PC-9 (cell line): Measurements from ENCODE around the gene TRIO. TPM values are rescaled to one million over a fixed set of nuclear protein-coding genes. Genes with fewer than 3 reads are reported as not detected.

Source experiments
- BruUV-seq: library from RNA; stranded (reverse); fragments of 400-500 nt; replicated peaks from 2 replicates; lab custom pipeline; 2021; lab: Mats Ljungman, UMichigan
- CTCF ChIA-PET: fragments of 300-600 bp; sonication (Branson Sonifier 250); formaldehyde crosslinking; loops from one replicate; lab custom pipeline; 2022; ENCODE audit warnings: antibody characterized with exemption; lab: Charles Lee
- POLR2A ChIA-PET: fragments of 300-600 bp; sonication (Branson Sonifier 250); formaldehyde crosslinking; loops from one replicate; lab custom pipeline; 2022; ENCODE audit warnings: antibody characterized with exemption; ENCODE audit not compliant: unreplicated experiment; lab: Charles Lee
- DNase-seq, 2 experiments: peaks; one replicate each; pipeline versions ENCODE4 v3.0.0 to v3.0.0-alpha.2; 2015 to 2022; ENCODE audit warnings: mixed read lengths in 1 of 2
- H2AFZ ChIP-seq: fragments of 200-600 bp; sonication (generic); 2 replicates; pipeline ENCODE4 v1.8.1; 2017; ENCODE audit warnings: antibody characterized with exemption
- H3F3A ChIP-seq: fragments of 200-600 bp; sonication (generic); 2 replicates; pipeline ENCODE4 v1.8.1; 2017; ENCODE audit warnings: antibody characterized with exemption, mild to moderate bottlenecking, low read depth; ENCODE audit not compliant: insufficient read depth
- H3K27ac ChIP-seq: fragments of 200-600 bp; sonication (generic); 2 replicates; pipeline ENCODE4 v1.6.1; 2016; ENCODE audit warnings: mixed run types
- H3K27me3 ChIP-seq: fragments of 200-600 bp; sonication (generic); 2 replicates; pipeline ENCODE4 v1.6.1; 2016; ENCODE audit warnings: low read depth, mixed run types; ENCODE audit not compliant: insufficient read depth
- H3K36me3 ChIP-seq: fragments of 200-600 bp; sonication (generic); 2 replicates; pipeline ENCODE4 v1.6.1; 2016; ENCODE audit warnings: low read depth, mixed run types
- H3K4me1 ChIP-seq: fragments of 200-600 bp; sonication (generic); replicated peaks from 2 replicates; pipeline ENCODE4 v1.6.1; 2016; ENCODE audit warnings: mixed run types; ENCODE audit not compliant: insufficient read depth
- H3K4me2 ChIP-seq: fragments of 200-600 bp; sonication (generic); 2 replicates; pipeline ENCODE4 v1.6.1; 2017; ENCODE audit warnings: mixed run types
- H3K4me3 ChIP-seq: fragments of 200-600 bp; sonication (generic); 2 replicates; pipeline ENCODE4 v1.6.1; 2016; ENCODE audit warnings: mixed run types
- H3K79me2 ChIP-seq: fragments of 200-600 bp; sonication (generic); 2 replicates; pipeline ENCODE4 v1.6.1; 2017; ENCODE audit warnings: low read depth, mixed run types
- H3K9me2 ChIP-seq: fragments of 200-600 bp; sonication (generic); 2 replicates; pipeline ENCODE4 v1.8.1; 2017; ENCODE audit warnings: mild to moderate bottlenecking; ENCODE audit not compliant: insufficient read depth
- H3K9me3 ChIP-seq: fragments of 200-600 bp; sonication (generic); 2 replicates; pipeline ENCODE4 v1.8.1; 2016; ENCODE audit warnings: low read depth; ENCODE audit not compliant: insufficient read depth
- H4K20me1 ChIP-seq: fragments of 200-600 bp; sonication (generic); 2 replicates; pipeline ENCODE4 v1.8.1; 2017; ENCODE audit not compliant: insufficient read depth
- EZH2 ChIP-seq: fragments of 200-600 bp; sonication (generic); IDR thresholded peaks from 2 replicates; pipeline ENCODE4 v1.8.0; 2017; ENCODE audit warnings: antibody characterized with exemption, low read depth
- intact Hi-C: fragments of 100-400 bp; cut with micrococcal nuclease; formaldehyde crosslinking; loops from one replicate; pipeline ENCODE4 v1.10.0; 2022; ENCODE audit not compliant: unreplicated experiment
- total RNA-seq: library from RNA; stranded (reverse); gene quantifications from 2 replicates; pipeline ENCODE4 v1.2.3, GENCODE V29; 2021
- TF ChIP-seq, protein P1 (sequence below): fragments of 200-600 bp; sonication (generic); conservative IDR thresholded peaks from 2 replicates; pipeline ENCODE4 v1.6.1; 2017; ENCODE audit warnings: mixed run types, antibody characterized with exemption, mild to moderate bottlenecking, moderate library complexity

TRIO gene
- total RNA-seq, 1 experiment from 2014 or later: 596 TPM

DNA sequence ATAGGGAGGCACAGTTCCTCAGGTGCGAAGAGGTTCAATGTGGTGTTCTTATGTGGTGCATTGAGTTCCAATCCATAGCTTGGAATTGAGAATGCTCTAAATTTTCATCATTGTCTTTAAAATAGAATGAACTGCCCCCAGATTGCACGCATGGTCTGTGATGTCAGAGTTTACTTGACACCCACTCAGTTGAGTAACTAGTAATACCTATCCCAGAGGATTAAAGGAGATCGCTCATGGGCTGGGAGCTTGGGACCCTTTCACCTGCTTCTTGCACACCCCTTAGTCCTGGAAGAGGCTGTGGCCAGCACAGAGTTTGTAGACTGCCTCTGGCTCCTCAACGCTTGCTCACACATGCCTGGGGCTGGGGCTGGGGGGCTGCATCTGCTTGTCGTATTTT, 343.3 kb downstream of the TRIO start:
- ChIA-PET CTCF (no interaction called here), POLR2A (no interaction called here)
- no peak overlapping the region for H3K27ac ChIP-seq
- DNase-seq: no peak
- no peak overlapping the region for H3K4me3 ChIP-seq
- no peak overlapping the region for H2AFZ ChIP-seq
- no peaks in the 10 kb centered on the region for H3K9me3 ChIP-seq
- no peaks in the 10 kb centered on the region for H3K27me3 ChIP-seq
- intact Hi-C loops: loop anchor here (5.0 kb wide), 1 partner anchor 176 kb away; the partner anchor contains the start of gene OTULIN
- no TSS peak for BruUV-seq
- peaks cover 9% of the 10 kb centered on the region for H3F3A ChIP-seq
- H4K20me1 ChIP-seq: no peaks in the 10 kb centered on the region
- H3K36me3 ChIP-seq: peaks cover 23% of the 10 kb centered on the region
- no peak for TF ChIP-seq EZH2
- TF ChIP-seq, protein P1, sequence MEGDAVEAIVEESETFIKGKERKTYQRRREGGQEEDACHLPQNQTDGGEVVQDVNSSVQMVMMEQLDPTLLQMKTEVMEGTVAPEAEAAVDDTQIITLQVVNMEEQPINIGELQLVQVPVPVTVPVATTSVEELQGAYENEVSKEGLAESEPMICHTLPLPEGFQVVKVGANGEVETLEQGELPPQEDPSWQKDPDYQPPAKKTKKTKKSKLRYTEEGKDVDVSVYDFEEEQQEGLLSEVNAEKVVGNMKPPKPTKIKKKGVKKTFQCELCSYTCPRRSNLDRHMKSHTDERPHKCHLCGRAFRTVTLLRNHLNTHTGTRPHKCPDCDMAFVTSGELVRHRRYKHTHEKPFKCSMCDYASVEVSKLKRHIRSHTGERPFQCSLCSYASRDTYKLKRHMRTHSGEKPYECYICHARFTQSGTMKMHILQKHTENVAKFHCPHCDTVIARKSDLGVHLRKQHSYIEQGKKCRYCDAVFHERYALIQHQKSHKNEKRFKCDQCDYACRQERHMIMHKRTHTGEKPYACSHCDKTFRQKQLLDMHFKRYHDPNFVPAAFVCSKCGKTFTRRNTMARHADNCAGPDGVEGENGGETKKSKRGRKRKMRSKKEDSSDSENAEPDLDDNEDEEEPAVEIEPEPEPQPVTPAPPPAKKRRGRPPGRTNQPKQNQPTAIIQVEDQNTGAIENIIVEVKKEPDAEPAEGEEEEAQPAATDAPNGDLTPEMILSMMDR: no peak
- no peak overlapping the region for H3K4me2 ChIP-seq
- H3K9me2 ChIP-seq: no peaks in the 10 kb centered on the region
- no peaks in the 10 kb centered on the region for H3K79me2 ChIP-seq
- no peaks in the 10 kb centered on the region for H3K4me1 ChIP-seq

DNA sequence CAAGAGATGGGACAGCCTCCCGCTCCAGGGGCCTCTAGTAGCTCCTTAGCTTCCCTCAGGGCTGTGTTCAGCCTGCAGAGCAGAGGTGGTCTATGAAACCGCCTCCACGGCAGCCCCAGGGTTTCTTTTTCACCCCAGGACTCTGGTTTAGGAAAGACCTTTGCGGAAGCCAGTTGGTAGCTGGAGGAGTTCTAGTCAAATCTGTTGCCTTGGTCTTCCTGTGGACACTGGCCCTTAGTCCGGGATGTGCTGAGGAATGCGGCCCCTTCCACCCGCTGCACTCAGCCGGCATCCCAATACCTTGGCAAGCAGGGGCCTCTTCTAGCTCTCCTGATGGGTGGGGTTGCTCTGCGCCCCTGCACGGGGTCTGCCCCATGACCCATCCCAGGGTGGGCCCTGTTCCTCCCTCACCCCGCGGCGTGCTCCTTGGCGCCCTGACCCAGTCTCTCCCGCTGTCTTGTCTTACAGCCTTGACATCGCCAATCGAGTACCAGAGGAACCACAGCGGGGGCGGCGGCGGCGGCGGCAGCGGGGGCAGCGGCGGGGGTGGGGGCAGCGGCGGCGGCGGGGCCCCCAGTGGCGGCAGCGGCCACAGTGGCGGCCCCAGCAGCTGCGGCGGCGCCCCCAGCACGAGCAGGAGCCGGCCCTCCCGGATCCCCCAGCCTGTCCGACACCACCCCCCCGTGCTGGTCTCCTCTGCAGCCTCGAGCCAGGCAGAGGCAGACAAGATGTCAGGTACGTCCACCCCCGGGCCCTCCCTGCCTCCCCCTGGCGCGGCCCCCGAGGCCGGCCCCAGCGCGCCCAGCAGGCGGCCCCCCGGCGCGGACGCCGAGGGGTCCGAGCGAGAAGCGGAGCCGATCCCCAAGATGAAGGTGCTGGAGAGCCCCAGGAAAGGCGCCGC, 344.1 kb downstream of the TRIO start:
- H3K4me1 ChIP-seq: no peaks in the 10 kb centered on the region
- no peak overlapping the region for H2AFZ ChIP-seq
- DNase-seq: no peak
- H3F3A ChIP-seq: peaks cover 9% of the 10 kb centered on the region
- H3K79me2 ChIP-seq: no peaks in the 10 kb centered on the region
- no peak for TF ChIP-seq EZH2
- TF ChIP-seq, protein P1: no peak
- no peaks in the 10 kb centered on the region; the same call in 1 of the 2 replicates for H4K20me1 ChIP-seq
- H3K36me3 ChIP-seq: peaks cover 29% of the 10 kb centered on the region
- CTCF ChIA-PET: no interaction called here
- no peaks in the 10 kb centered on the region for H3K9me3 ChIP-seq
- POLR2A ChIA-PET: no interaction called here
- intact Hi-C loops: loop anchor here (5.0 kb wide), 1 partner anchor 175 kb away; the partner anchor contains the start of gene OTULIN
- BruUV-seq: no TSS peak
- no peak overlapping the region for H3K4me3 ChIP-seq
- no peaks in the 10 kb centered on the region for H3K9me2 ChIP-seq
- no peak overlapping the region for H3K27ac ChIP-seq
- no peaks in the 10 kb centered on the region for H3K27me3 ChIP-seq
- no peak overlapping the region for H3K4me2 ChIP-seq

DNA sequence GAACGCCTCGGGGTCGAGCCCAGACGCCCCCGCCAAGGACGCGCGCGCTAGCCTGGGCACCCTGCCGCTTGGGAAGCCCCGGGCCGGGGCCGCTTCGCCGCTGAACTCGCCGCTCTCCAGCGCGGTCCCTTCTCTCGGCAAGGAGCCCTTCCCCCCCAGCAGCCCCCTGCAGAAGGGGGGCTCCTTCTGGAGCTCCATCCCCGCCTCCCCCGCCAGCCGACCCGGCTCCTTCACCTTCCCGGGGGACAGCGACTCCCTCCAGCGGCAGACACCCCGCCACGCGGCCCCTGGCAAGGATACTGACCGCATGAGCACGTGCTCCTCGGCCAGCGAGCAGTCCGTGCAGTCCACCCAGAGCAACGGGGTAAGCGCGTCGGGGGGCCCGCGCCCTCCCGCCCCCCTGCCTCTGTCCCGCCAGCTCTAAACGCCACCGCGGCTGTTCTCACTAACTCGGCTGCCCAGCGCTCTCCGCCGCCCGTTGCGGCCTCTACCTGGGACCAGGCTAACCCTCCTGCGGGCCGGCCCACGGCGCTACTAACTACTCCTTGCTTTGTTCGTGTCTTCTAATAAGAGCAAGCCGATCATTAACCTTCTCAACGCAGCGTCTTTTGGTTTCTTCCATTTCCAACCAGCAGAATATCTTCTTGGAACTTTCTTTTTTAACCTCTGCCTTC, 344.9 kb downstream of the TRIO start:
- Histone ChIP-seq H4K20me1 (no peaks in the 10 kb centered on the region; the same call in 1 of the 2 replicates), H3K36me3 (peaks cover 32% of the 10 kb centered on the region), H3K9me2 (no peaks in the 10 kb centered on the region), H3K79me2 (no peaks in the 10 kb centered on the region), H3K9me3 (no peaks in the 10 kb centered on the region), H3K4me1 (no peaks in the 10 kb centered on the region), H2AFZ (no peak overlapping the region), H3K27me3 (no peaks in the 10 kb centered on the region), H3K27ac (no peak overlapping the region), H3K4me2 (no peak overlapping the region), H3K4me3 (no peak overlapping the region), H3F3A (peaks cover 9% of the 10 kb centered on the region)
- intact Hi-C loops: loop anchor here (5.0 kb wide), 1 partner anchor 174 kb away; the partner anchor contains the start of gene OTULIN
- CTCF ChIA-PET: no interaction called here
- no peak for DNase-seq
- BruUV-seq: no TSS peak
- TF ChIP-seq EZH2: no peak
- TF ChIP-seq, protein P1: no peak
- POLR2A ChIA-PET: no interaction called here
